Measurements from ENCODE around the gene TTLL6.
"Not testable (repeated sequence)": the region's sequence is repeated elsewhere in the genome, so short reads cannot be mapped to it uniquely, and the experiment has no call there.

The TTLL6 gene

DNA sequence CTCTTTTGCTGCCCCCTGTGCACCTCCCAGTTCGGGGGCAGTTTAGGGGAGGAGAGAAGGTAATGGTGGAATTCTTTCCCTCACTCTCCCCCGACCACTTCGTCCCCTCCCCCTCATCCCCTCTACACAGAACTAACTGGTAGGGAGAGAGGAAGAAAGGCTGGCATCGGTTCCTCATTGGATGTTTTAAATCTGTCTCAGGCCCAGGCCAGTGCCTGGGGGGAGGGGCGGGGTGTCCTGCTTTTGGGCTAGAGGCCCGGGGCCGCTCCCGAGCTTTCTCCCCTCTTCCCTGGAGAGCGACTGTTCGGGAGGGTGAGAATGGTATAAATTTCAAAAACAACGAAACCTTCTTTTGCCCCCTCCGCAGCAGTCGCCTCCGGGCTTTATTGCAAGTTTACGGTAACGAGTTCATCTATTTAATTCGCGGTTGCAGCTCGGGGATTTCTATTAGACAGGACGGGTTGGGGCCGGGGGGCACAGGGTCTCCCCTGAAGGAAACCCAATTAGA lies 94.1 kb downstream of the TTLL6 start, which contains the start of gene PRAC2:
Gene PRAC2, plus strand, starts transcription at position 271 of the 508 bp plus-strand sequence. CDS start 1,226 bp downstream, outside the sequence.
- DNase-seq: no peak

DNA sequence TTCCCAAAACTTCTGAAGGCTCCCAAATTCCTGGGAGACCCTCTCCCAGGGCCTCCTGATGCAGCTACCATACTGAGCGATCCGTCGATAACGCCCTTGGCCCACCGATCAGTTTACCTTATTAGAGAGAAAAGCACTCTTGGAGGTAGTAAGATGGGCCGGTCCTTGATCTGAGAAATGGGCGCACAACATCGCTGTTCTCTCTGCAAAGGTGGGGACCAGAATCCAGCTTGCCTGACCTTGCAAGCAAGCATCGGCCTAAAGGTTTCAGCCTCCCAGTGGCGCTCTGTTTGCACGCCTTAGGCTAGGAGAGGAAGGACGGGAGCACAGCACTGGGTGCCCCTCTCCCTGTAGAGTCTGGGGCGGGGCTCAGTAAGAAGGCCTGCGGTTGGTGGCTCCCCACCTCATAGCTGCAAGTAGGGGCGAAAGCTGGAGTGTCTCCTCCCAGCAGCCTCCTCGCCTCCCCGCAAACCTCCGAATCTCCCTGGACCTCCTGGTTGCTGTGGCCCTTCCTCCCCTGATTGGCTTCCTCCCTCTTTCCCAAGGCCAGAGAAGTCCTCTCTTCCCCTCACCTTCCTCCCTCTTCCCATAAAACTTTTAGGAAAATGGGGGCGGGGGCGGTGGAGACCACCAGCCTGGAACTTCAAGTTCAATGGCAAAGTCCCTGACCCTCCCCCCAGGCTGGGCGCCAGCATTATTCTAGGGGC lies 94.7 kb downstream of the TTLL6 start, which contains the start of gene PRAC1:
Gene PRAC1, minus strand, starts transcription at position 318 of the 707 bp plus-strand sequence. Its CDS starts 126 bp downstream, at position 192.
- DNase-seq: no peak

DNA sequence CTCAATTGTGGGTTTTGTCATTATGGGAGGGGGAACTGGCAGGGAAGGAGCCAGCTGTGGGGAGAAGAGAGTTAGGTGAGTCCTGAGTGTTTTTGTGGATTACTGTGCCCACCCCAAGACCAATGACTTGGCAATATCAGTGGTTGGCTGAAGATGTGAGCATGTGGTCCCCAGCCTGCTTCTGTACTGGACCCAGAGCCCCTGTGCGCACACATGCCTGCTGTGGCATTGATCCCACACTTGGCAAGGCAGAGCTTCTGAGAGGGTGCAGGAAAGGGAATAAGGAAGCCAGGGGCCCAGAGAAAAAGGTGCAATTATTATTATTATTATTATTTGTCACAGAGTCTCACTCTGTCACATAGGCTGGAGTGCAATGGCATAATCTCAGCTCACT lies 96.0 kb downstream of the TTLL6 start:
- DNase-seq: no peak

DNA sequence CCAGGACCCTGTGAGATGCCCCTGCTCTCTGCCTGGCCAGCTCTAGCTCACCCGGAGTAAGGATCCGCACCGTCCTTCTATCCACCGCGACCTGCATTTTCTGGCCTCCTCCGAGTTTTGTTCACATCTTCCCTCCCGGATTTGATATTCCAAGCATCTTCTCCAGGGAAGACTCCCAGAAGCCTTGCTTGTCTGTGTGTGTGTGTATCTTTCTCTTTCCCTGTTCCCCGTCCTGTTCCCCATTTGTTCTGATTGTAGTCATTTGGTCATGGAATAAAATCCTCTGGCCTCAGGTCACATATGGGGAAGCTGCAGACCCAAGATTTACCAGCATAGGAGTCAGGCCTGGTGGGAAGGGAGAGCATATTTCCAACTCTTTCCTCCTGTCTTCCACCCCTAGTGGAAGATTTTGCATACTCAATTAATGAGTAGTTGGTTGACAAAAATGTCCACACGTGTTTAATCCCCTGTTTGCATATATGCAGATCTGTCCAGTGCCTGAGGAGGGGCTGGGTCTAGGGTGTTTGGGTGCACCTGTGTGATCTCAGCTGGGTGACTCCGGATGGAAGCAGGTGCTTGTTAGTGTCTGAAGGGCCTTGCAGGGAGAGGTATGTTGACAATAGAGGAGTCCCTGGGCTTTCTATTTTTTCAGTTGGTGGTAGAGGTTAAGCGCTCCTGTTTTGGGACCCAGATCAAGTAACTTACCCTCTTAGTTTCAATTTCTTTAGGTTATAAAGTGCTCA lies 96.6 kb downstream of the TTLL6 start:
- no peak for DNase-seq

DNA sequence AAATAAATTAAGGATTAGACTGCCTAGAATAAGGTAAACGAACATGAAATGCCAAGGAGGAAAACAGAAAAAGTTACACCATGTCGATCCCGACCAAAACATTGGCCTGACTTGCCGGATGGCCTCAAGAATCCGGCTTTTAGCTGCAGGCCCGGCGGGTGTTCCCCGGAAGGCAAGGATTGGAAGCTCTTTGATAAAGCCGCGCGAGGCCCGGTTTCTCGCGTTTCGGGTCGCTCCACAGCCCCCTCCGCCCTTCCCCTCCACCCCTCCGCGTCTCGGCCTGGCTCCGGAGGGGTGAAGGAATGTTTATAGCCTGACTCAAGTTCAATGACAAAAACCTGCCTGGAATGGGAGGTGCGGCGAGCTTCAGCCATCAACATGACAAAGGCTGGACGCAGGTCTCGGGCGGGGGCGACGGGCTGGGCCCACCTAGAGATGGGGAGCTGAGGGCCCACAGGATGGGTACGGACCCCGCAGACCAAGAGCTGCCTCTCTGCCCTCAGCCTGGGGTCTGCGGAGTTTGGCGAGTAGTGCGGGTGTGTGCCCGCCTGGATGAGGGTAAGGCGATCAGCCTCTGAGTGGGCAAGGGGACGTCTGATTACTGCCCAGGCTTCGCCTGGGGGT lies 97.3 kb downstream of the TTLL6 start:
- DNase-seq: no peak

DNA sequence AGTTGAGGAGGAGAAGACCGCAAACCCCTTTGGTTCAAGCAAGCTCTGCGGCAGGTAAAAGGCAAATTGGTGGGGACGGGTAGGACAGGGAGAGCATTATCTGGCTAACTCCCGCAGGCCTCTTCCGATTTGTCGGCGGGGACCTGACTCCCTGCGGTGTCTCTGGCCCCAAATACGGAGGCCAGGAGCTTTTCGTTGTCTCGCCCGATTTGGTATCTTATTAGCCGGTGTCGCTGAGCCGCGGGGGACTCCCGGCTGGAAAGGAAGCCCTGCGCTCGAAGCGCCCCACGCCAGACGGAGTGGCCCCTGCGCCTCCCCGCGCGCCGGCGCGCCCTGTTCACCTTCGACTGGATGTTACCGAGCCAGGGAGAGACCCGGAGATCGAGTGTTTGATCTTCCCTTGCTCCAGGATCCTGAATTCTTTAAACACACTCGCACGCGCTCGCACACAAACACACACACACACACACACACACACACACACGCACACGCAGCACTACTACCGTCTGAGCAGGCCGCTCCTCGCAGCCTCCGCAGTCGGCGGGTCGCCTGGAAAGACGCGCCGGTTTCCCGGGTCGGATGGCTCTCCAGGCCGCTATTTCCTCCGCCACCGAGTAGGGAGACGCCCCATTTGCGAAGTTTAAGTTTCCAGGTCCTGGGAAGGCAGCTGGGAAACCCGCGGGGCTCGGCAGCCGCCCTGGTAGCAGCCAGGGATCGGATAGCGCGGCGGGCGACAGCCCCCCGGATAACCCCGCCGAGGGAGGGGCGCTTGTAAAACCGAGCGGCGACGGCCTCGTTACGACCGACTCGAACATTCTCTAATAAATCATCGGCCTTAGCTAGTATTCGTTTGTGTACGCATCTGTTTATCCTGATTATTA lies 98.0 kb downstream of the TTLL6 start:
- DNase-seq: no peak

DNA sequence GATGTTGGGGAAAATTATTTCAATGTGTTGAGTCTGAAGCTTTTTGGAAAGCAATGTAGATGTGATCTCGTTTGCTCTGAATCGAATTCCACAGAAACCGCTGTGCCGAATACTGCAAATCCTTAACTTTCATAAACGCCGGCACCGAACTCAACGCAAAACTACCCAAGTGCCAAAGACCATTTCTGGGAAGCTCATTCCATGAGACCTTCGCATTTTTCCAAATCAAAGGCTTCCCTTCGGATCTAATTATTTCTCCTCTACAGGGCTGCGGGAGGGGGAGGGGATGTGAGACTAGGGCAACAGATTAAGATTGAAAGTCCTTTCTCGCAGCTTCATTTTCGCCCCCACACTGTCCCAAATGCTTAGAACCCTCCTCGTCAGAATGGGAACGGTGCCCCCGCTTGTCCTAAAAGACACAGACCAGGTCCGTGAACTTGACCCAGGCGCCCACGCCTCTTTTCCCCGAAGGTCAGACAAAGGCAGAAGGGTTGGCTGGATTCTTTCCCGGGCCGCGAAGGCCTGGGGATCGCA lies 98.7 kb downstream of the TTLL6 start:
- DNase-seq: no peak

DNA sequence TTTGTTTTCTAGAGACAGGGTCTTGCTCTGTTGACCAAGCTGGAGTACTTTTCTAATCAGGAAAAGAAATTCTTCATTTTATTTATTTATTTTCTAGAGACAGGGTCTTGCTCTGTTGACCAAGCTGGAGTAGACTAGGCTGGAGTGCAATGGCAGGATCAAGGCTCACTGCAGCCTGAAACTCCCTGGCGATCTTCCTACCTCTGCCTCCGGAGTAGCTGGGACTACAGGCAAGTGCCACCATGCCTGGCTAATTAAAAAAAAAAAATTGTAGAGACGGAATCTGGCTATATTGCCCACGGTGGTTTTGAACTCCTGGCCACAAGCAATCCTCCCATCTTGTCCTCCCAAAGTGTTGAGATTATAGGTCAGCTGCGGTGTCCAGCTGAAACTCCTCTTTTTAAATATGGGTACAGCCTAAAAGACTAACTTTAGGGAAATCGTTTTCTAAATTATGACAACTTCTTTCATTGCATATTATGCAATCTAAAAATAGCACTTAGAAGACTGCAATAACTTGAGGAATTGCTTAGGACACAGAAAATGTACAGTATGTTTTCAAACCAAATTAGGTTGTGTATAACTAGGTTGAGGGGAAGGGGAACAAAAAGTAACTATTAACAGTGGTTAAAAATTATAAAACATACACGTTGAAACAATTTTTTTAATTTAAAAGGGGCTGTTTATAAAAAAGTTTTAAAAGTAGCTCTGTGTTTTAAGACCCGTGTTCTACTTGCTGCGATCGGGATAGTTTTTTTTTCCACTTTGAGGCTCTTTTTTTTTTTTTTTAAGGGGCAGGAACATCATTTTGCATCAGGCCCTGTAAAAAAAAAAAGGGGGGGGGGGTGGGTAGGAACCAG lies 99.4 kb downstream of the TTLL6 start:
- no peak for DNase-seq

DNA sequence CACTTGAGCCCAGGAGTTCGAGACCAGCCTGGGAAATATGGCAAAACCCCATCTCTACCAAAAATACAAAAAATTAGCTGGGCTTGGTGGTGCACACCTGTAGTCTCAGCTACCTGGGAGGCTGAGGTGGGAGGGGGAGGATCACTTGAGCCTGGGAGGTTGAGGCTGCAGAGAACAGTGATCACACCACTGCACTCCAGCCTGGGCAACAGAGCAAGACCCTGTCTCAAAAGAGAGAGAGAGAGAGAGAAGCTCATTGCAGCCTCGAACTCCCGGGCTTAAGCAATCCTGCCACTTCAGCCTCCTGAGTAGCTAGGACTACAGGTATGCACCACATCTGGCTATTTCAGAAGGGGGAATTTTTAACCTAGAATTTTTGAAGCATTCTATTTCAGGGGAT lies 100.5 kb downstream of the TTLL6 start:
- DNase-seq: not testable (repeated sequence)

DNA sequence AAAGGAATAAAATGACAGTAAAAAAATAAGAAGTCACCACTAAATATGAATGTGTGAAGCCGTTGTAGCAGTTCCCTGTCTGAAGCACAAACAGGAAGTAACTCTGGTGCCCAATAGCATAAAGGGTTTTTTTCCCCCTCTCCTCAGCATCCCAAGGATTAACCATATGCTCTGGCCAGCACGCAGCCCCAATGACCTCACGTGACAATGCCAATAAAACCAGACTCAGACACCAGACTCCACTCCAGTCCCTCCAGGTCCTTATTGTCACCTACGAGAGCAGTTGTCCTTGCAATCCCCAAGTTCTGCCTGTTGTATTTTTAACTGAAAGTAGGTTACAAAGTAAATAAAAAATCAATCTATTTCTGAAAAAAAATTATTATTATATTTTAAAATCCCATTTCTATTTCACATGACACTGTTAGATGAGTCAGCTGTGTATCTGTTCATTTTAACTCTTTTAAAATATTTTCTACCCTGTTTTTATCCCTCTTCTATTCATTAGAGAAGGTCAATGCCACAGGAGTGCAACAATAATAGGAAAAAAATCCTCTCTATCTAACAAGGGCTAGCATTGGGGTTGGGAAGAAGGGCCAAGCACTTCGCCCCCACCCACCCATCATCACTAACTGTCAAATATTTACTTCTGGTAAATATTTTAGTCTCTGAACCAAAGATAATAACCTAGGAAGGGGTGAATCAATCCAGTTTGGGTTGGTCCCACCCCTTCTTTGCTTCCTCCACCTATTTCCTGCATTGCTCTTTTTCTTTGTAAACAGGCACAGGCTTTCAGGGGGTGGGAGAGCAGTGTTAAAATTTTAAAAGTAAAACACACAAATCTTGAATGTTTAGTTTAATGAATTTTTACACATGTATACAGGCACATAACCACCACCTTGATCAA lies 101.3 kb downstream of the TTLL6 start:
- no peak for DNase-seq
